Coronary artery (tissue), 2 donors: ENCODE data around the gene MFAP3L.

Source experiments
- DNase-seq: peaks from one replicate; pipeline ENCODE4 v3.0.0-alpha.2; 2017; ENCODE audit warnings: low spot score
- H3K27ac ChIP-seq, 2 donors: fragments of 200-600 bp; sonication (generic); one replicate each; pipeline ENCODE4 v1.5.1; 2016 to 2019
- H3K4me3 ChIP-seq: fragments of 200-600 bp; sonication (generic); 2 replicates; pipeline ENCODE4 v1.5.1; 2016; ENCODE audit warnings: mild to moderate bottlenecking, moderate library complexity
- CTCF ChIP-seq: fragments of 200-600 bp; sonication (generic); IDR thresholded peaks from one replicate; pipeline ENCODE4 v1.5.1; 2019; ENCODE audit warnings: antibody characterized with exemption

MFAP3L gene

GRCh38 chr4:170008801-170009200 is 17.4 kb downstream of the MFAP3L start:
- no peak for DNase-seq
- no peak overlapping the region for H3K27ac ChIP-seq
- no peak for TF ChIP-seq CTCF
- no peak overlapping the region for H3K4me3 ChIP-seq

DNA sequence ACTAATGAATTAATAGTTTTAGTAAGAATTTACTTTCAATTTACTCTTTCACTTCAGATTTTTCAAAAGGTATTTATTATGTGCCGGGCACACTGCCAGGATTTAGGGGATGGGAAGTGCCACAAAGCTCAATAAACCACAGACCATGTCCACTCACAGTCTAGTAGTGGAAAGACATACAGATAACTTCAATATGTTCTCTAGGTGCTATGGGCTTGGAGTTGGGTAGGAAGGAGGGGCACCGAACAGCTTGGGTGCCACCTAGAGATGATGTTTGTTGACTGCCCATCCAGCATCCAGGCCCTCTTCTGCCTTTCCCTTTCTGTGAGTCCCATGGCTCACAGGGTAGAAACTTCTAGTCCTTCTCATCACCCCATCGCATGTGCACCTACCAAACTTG is 17.8 kb downstream of the MFAP3L start:
- no peak for DNase-seq
- Histone ChIP-seq H3K27ac (no peak overlapping the region), H3K4me3 (no peak overlapping the region)
- no peak for TF ChIP-seq CTCF

GRCh38 chr4:170007113-170007512 is 19.1 kb downstream of the MFAP3L start:
- no peak for DNase-seq
- Histone ChIP-seq H3K27ac (no peak overlapping the region), H3K4me3 (no peak overlapping the region)
- TF ChIP-seq CTCF: no peak

DNA sequence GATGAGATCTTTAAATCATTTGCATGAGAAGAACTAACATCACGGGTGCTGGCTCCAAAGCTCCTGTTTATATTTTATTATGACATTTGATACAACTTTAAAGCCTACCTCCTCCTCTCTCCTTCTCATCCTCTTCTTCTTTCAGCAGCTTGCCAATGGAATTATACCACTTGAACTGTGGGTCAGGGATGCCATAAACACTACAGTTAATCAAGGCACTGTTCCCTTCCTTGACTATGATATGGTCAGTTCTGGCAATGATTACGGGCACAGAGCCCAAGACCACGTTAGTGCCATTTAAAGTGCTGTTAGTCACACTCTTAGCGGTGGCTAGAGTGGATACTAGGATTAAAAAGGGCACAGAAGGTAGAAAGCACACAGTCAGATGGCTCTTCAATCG is 20.7 kb downstream of the MFAP3L start:
- Histone ChIP-seq H3K4me3 (no peak overlapping the region), H3K27ac (no peak overlapping the region)
- TF ChIP-seq CTCF: no peak
- no peak for DNase-seq

DNA sequence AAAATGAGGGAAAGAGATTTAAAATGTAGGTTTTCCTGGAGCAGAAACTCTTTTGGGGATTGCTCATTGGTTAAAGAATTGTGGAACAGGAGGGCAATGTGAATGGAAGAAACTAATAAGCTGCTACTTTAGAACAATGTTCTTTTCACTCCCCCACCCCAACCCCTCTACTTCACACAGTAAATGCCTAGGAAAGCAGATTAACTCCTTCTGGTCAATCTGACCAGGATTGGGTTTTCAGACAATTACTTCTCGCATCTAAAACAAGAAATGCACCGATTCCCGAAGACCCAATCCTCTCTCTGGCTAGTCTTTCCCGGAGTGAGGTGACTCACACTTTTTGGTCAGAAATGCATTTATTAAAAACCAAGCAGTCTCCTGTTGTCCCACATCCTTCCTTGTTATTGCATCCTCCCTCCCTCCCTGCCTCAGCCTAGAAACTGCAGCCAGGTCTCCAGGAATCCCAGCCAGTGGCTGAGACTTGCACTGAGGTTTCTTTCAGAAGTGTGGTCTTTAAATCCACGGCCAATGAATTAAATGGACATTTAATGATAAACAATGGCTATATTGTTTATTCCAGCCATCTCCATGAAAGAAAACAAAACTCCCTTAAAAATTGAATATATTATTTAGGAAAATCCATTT is 21.4 kb downstream of the MFAP3L start:
- no peak overlapping the region for H3K27ac ChIP-seq
- no peak overlapping the region for H3K4me3 ChIP-seq
- no peak for TF ChIP-seq CTCF
- DNase-seq: no peak

DNA sequence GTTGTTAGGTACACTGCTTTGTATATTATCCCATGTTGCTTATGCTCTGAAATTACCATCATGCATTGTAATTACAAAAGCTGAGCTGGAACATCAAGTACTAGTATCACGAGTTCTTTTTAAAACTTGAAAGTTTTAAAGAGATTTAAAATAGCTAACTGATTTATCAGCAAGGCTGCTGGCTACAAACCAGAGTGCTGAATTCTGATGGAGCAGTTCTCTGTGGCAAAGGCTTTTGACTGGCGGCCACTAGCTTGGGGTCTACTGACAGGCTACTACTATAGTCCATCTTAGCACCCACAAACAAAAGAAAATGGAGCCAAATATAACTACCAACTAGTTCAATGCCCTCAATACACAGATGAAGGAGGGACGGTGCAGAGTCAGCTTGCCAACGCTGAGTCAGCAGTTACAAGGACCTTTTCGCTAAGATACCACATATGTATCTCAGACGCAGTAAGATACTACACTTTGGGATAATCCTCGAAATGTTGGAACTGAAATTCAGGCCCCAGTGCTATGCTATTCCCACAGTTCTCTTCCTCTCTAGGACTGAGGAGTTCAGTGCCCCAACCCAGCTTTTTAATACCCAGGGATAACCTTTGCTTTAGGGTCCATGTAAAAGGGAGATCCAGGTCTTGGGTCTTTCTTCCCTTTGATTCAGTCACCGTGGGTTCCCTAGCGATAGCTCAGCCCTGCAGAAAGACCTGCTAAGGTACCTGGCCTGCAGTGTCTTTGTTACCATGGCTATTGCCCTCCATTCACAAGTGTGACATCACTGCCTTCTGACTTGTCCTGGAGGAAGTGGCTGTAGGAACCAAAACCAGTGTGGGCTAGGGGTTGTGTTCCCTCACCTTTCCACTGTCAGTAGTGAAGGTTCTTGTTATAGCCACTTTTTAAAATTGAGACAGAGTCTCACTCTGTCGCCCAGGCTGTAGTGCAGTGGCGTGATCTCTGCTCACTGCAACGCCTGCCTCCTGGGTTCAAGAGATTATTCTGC is 22.8 kb downstream of the MFAP3L start:
- Histone ChIP-seq H3K4me3 (no peak overlapping the region), H3K27ac (no peak overlapping the region)
- DNase-seq: no peak
- TF ChIP-seq CTCF: no peak
